Cardiac fibroblast (primary cell): ENCODE data around the gene MAMSTR.

Experiments
- DNase-seq, 2 donors: peaks; one replicate each; pipeline versions ENCODE4 v3.0.0 to v3.0.0-alpha.2; 2010; ENCODE audit warnings: low read depth in 2 of 2
- H3K4me3 ChIP-seq, 2 donors: replicated peaks in 1 of 2; 1 replicate in 1 of 2; 2 replicates in 1 of 2; pipeline ENCODE4 v1.5.1; 2011; ENCODE audit warnings: low read depth in 2 of 2, low read length in 2 of 2, mild to moderate bottlenecking in 2 of 2, moderate library complexity in 1 of 2
- CTCF ChIP-seq: IDR thresholded peaks from one replicate; pipeline ENCODE4 v1.5.1; 2011; ENCODE audit warnings: low read depth, mild to moderate bottlenecking, low read length, inconsistent platforms

The MAMSTR gene

GRCh38 chr19:48756686-48757085 is 37.2 kb upstream of the MAMSTR start:
- no peak for TF ChIP-seq CTCF
- DNase-seq, result no peak
- H3K4me3 ChIP-seq, result no peak overlapping the region

GRCh38 chr19:48756212-48756611 is 36.7 kb upstream of the MAMSTR start:
- H3K4me3 ChIP-seq, result no peak overlapping the region
- no peak for DNase-seq
- TF ChIP-seq CTCF, result no peak

- no peak overlapping the region for H3K4me3 ChIP-seq
- DNase-seq, result no peak
- no peak for TF ChIP-seq CTCF
Observed at GRCh38 chr19:48755787-48756186, 36.3 kb upstream of the MAMSTR start.

- no peak within 1 kb of the TSS for H3K4me3 ChIP-seq
- TF ChIP-seq CTCF, result no peak
- DNase-seq, result no peak
Observed at GRCh38 chr19:48755084-48755641, 35.6 kb upstream of the MAMSTR start, which contains the start of gene FGF21. Gene FGF21 (plus strand): TSS chr19:48755524. CDS start chr19:48756237, 713 bp downstream.

- TF ChIP-seq CTCF, result no peak
- peak within 1 kb of the TSS; percentile 33 to 41 for H3K4me3 ChIP-seq
- DNase-seq, result peak; percentile 25 to 43
Observed at GRCh38 chr19:48752496-48753365, 33.2 kb upstream of the MAMSTR start, which contains the start of gene FUT1. Gene FUT1 (minus strand): TSS chr19:48752641. CDS start chr19:48751281, 1,360 bp downstream.

- H3K4me3 ChIP-seq, result peak overlapping the region; percentile 33 to 41
- TF ChIP-seq CTCF, result no peak
- DNase-seq, result no peak
Observed at GRCh38 chr19:48751845-48752495, 32.4 kb upstream of the MAMSTR start.
